GM18909 (cell line): ENCODE data around the gene GLRX5.

ENCODE experiments used
- ATAC-seq: cut with Tn5 transposase; IDR thresholded peaks from one replicate; pipeline ENCODE4 v1.9.1; 2021; ENCODE audit warnings: mild to moderate bottlenecking; ENCODE audit not compliant: unreplicated experiment, poor library complexity

Gene GLRX5

DNA sequence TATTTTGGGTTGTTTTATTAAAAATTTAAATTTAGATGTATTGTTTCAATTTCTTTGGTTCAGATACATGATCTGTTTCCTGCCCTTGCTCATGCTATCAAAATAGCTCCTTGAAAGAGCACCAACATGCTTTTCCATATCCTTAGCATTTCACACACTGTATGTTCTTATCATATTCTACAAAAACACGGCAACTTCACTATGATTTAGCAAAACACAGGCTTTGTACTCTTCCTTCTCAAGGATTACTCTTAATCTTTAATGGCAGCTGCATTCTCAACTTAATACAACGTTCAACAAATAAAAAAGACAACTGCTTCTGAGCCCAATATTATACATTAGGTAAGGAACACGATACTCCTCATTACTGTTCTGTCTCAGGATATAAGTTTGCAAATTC lies 2.9 kb upstream of the GLRX5 start:
- ATAC-seq = no peak

GRCh38 chr14:95533391-95533821 lies 1.4 kb upstream of the GLRX5 start:
- ATAC-seq = no peak

DNA sequence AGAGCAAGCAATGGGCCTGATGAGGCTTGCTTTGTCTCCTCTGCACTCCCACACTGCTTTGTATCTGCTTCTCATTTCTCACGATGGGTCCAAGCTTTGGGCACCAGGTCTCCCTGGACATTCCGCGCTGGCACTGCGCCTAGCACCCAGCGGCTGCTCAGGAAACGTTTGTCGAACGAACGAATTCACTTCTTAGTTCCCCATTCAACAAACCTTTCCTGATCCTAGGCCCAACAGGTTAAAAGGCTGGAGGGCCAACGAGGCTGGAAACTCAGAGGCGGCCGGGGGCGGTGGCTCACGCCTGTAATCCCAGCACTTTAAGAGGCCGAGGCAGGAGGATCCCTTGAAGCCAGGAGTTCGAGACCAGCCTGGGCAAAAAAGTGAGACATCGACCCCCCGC lies 1.0 kb upstream of the GLRX5 start:
- no peak for ATAC-seq

- no peak for ATAC-seq
Observed at GRCh38 chr14:95535226-95536021, 574 bp downstream of the GLRX5 start.

DNA sequence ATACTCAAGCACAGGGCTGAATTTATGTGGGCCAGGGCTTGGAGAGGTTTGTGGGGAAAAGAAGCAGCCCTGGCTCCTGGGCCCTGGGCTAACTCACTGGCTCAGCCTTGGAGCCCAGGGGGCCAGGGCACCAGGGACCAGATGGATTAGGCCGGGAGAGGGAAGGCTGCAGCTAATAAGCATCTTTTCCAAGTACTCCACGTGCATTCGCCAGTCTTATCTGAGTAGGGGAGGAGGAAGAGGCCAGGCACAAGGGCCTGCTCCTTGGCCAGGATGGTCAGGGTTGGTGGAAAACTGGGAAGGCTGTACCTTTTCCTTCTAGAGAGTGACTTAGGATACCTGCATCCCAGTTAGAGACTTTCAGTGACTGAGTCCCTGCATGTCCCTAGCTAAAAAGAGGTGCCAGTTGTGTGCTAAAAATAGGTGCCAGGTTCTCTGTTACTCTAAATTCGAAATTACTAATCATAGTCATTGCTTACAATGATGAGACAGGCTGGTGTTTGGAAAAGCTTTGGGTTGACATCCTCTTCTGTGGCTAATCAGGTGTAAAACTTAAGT lies 1.3 kb downstream of the GLRX5 start:
- ATAC-seq = no peak

DNA sequence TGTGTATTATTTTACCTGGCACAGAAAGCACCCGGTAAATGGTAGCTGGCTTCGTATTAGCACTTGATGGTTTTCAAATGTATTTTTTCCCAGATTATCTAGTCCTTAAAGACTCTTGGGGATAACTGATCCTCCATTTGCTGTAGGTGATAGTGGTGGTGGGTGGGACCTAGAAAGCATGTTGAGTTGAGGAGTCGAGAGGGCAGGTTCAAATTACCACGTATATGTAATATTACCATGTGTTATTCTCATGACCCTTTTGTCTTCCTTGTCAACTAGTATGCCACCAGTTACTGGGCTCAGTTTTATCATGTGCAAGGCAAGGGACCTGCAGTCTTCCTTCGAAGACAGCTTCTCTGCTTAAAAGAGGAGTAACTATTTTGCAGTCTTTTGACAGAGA lies 1.8 kb downstream of the GLRX5 start:
- no peak for ATAC-seq

GRCh38 chr14:95537298-95538089 lies 2.6 kb downstream of the GLRX5 start:
- no peak for ATAC-seq

GRCh38 chr14:95538801-95539509 lies 4.1 kb downstream of the GLRX5 start:
- no peak for ATAC-seq

DNA sequence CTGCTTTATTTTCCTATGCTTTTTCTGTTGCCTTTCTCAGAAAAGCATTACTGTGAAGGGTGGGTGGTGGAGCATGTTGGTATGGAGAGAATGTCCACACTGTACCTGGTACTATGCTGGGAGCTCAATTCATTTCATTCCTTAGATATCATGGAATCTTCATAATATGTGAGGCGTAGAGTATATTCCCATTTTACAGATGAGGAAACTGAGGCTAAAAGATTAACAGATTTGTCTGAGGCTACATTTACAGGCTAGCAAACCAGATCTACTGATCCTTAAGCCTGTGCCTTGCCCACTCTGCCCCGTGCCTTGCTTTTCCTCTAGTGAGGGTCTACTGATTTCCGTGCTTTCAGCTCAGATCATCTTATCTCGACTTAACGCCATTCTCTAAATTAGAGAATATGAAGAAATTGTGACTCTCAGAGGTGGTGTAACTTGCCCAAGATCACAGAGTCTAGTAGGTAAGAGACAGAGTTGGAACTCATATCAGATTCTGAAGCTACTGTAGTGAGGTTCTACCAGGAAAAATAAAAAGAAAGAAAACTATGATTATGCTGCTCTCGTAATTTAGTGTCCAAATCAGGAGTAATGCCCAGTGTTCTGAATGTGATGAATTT lies 5.5 kb downstream of the GLRX5 start:
- ATAC-seq = no peak

DNA sequence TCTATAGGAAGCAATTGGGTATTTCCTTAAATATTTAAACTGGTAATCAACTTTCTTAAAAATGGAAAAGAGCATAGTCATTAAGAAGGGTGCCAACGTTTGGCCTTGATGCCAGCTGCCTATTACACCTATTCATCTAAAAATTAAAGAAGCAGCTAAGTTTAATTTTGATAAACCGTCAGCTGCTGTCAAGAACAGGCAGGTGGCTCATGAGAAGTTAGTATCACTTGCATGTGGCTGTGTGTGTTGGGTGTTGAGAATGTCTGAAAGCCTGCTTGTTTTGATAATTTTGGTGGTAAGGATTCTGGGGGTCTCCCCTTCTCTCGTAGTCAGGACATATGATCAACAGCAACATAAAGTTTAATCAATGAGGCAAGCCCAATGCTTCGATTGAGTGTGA lies 6.5 kb downstream of the GLRX5 start:
- no peak for ATAC-seq

- no peak for ATAC-seq
Observed at GRCh38 chr14:95541932-95542930, 7.4 kb downstream of the GLRX5 start.

- ATAC-seq = no peak
Observed at GRCh38 chr14:95543021-95543420, 8.2 kb downstream of the GLRX5 start.

DNA sequence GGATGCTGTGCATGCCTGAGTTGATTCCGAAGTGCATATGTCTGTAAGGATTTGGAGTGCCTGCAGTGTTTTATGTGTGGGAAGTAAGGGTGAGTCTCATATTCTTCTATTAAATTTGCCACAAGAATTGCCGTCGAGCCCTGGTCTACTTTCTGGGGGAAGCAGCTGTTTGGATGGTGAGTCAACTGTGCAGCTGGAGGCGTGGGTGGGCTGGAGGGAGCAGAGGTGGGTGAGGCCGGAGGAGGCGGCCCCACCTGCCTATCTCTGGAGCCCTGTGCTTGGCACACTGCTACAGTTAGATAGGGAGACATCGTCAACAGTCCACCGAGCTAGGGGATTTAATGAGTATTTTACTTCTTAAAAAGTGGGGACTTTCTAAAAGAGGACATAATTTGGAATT lies 9.7 kb downstream of the GLRX5 start:
- ATAC-seq = no peak

DNA sequence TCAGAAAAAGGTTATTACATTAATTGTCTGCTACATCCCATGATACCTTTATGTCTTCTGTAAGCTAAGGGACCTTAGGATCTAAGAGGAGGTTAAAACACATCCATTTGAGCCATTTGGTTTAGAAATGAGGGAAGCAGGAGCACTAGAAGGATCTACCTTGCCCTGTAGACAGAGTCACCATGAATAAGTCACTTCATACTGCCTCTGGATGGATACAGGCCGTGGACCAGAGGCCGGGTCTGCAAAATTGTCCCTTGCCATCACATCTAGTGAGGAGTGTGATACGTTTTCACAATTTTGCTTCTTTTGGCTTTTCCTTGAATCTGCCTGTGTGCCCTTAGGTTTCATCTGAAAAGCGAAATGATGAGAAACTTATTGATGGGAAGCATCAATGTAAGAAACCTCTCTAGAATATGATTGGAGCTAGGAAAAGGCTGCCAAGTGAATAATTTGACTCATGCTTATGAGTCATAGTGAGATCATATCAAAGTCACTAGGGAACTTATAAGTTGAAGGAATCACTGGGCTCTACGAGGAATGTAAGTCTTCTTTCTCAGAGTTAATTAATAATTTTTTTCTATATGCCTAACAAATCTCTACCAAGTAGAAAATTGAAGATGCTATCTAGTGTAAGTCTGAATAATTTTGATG lies 10.8 kb downstream of the GLRX5 start:
- ATAC-seq = no peak

GRCh38 chr14:95547272-95547625 lies 12.4 kb downstream of the GLRX5 start:
- ATAC-seq = no peak

GRCh38 chr14:95547626-95548327 lies 12.9 kb downstream of the GLRX5 start:
- no peak for ATAC-seq

DNA sequence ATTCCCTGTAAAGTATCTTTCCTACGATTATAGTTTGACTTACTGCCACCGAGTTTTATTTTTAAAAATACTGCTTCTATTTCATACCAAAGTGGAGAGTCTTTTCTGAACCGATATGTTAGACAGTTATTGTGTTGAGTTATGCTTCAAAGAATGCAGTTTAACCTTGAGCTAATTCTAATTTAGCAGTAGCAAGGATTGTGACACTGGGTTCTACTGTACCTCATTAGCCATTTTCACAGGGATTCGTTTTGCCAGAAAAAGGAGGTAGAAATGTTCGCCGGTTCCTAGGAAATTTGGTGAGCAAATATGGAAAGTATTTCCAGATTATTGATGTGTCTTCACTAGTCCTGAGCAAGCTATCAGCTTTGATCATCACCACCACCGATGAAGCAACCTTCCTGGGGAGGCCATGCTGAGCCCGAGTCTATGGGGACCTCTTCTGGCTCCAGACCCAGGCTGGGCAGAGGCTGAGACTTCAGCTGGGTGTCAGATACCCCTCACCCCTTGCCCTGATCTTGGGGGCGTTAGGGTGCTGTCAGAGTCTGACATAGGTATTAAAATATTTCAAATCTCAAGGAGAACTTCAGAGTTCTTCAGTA lies 13.6 kb downstream of the GLRX5 start:
- no peak for ATAC-seq
